GM12865 (cell line): ENCODE results near the gene EIF1AX.

Experiments
- DNase-seq: peaks from one replicate; pipeline ENCODE4 v3.0.0; 2010; ENCODE audit warnings: low read depth
- H3K4me3 ChIP-seq: 2 replicates; pipeline ENCODE4 v1.5.1; 2011; ENCODE audit warnings: mild to moderate bottlenecking, low read depth, low read length, control low read depth
- TF ChIP-seq, protein P1 (sequence below): IDR thresholded peaks from 2 replicates; pipeline ENCODE4 v1.5.1; 2011; ENCODE audit warnings: low read length, control low read depth, low read depth, inconsistent platforms; ENCODE audit not compliant: insufficient read depth; ENCODE audit errors: missing control alignments

EIF1AX gene

DNA sequence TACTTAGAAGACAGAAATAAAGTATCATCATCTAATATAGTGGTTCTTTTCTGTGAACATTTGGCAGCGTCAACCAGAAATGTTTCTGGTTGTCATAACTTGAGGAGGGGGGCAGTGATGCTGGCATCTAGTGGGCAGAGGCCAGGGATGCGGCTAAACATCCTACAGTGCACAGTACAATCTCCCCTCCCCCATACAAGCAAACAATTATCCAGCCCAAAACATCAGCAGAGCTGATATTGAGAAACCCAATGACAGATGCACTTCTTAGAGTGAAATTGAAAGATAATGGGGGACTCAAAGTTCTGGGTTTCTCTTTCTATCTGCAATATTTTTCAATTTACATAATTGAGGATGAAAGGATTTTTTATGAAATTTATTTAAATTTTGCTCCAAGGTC is 1.9 kb upstream of the EIF1AX start:
- TF ChIP-seq, protein P1, sequence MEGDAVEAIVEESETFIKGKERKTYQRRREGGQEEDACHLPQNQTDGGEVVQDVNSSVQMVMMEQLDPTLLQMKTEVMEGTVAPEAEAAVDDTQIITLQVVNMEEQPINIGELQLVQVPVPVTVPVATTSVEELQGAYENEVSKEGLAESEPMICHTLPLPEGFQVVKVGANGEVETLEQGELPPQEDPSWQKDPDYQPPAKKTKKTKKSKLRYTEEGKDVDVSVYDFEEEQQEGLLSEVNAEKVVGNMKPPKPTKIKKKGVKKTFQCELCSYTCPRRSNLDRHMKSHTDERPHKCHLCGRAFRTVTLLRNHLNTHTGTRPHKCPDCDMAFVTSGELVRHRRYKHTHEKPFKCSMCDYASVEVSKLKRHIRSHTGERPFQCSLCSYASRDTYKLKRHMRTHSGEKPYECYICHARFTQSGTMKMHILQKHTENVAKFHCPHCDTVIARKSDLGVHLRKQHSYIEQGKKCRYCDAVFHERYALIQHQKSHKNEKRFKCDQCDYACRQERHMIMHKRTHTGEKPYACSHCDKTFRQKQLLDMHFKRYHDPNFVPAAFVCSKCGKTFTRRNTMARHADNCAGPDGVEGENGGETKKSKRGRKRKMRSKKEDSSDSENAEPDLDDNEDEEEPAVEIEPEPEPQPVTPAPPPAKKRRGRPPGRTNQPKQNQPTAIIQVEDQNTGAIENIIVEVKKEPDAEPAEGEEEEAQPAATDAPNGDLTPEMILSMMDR, result no peak
- peak; percentile 9 for DNase-seq
- no peak overlapping the region for H3K4me3 ChIP-seq

GRCh38 chrX:20143111-20143510 is 1.5 kb upstream of the EIF1AX start:
- DNase-seq, result no peak
- no peak overlapping the region for H3K4me3 ChIP-seq
- TF ChIP-seq, protein P1, result no peak

DNA sequence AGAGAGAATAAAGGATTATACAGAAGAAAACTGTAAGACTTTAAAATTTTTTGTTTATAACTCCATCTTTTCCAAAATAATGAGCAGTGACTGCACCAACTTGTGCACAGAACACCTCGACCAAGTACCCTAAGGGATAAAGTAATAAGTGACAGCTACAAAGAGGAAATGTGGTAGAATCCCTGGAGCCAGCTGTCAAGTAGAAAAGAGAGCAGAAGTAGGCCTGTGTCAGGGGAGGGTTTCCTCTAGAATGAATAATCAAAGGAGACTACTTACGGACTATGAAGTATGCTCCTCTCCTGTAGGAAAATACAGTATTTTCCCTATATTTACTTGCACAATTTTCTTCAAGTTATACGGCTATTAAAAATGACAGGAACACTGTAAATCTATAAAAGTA is 1.2 kb downstream of the EIF1AX start:
- peak; percentile 17 for DNase-seq
- H3K4me3 ChIP-seq, result peak overlapping the region; percentile 91
- TF ChIP-seq, protein P1, result no peak

DNA sequence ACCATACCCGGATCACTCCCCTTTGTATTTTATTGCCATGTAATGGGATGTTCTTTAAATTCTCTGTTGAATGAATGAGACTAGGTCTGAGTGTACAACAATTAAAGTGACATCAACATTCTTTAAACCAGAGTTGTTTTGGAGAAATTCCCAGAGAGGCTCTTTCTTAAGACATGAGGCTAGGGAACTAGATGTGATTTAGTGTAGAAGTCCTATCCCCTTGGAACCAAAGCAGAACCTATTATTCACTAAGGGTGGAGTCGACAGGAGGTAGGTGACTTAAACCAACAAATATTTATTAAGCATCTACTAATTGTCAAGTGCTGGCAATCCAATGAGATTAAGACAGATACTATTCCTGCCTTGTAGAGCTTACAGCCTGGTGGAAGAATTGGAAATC is 1.7 kb downstream of the EIF1AX start:
- DNase-seq, result no peak
- TF ChIP-seq, protein P1, result no peak
- H3K4me3 ChIP-seq, result peak overlapping the region; percentile 91

DNA sequence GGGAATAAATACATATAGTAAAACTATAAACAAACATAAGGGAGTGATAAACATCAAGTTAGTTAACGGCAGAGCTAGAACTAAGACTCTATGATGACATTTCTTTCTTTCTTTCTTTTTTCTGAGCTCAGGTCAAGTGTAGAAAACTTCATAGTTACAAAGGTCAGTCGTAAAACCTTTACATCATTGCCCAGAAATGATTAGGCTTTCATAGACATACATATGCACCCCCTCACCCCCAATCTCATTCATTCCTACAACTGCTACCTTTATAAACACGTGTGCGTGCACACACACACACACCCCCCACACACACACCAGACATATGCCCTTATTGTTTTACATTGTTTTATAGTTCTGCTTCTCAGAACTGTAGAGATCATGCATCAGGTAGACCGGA is 5.7 kb downstream of the EIF1AX start:
- TF ChIP-seq, protein P1, result no peak
- DNase-seq, result no peak
- H3K4me3 ChIP-seq, result no peak overlapping the region

DNA sequence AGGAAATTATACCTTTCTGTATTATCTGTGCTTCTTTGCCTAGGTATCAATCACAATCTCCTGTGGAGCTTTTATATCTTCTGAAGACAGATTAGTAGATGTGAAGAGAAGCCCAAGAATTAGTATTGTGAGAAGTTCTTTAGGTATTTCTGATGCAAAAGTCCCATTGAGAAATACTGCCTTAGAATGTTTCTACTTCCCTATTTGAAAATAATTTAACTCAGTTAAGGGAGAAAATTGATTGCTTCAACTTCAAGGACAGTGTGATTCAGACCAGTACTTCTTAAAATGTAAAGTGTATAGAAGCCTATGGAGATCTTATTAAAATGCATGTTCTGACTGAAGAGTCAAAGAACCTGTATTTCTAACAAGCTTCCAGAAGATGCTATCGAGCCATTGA is 9.0 kb downstream of the EIF1AX start:
- TF ChIP-seq, protein P1, result no peak
- H3K4me3 ChIP-seq, result no peak overlapping the region
- DNase-seq, result no peak

- H3K4me3 ChIP-seq, result no peak overlapping the region
- no peak for DNase-seq
- TF ChIP-seq, protein P1, result no peak
Measured at GRCh38 chrX:20130357-20130756, 11.3 kb downstream of the EIF1AX start.
